Stimulated activated CD8-positive, alpha-beta memory T cell treated with anti-CD3 and anti-CD28 coated beads, Interleukin-15, amount 100 ng/mL, for 24 hours (primary cell): ENCODE results near the gene TNFRSF4.
"Not testable (repeated sequence)": the region's sequence is repeated elsewhere in the genome, so short reads cannot be mapped to it uniquely, and the experiment has no call there.

Source experiments
- DNase-seq: peaks from one replicate; pipeline ENCODE4 v3.0.0-alpha.2; 2020; ENCODE audit warnings: low read depth

Gene TNFRSF4

DNA sequence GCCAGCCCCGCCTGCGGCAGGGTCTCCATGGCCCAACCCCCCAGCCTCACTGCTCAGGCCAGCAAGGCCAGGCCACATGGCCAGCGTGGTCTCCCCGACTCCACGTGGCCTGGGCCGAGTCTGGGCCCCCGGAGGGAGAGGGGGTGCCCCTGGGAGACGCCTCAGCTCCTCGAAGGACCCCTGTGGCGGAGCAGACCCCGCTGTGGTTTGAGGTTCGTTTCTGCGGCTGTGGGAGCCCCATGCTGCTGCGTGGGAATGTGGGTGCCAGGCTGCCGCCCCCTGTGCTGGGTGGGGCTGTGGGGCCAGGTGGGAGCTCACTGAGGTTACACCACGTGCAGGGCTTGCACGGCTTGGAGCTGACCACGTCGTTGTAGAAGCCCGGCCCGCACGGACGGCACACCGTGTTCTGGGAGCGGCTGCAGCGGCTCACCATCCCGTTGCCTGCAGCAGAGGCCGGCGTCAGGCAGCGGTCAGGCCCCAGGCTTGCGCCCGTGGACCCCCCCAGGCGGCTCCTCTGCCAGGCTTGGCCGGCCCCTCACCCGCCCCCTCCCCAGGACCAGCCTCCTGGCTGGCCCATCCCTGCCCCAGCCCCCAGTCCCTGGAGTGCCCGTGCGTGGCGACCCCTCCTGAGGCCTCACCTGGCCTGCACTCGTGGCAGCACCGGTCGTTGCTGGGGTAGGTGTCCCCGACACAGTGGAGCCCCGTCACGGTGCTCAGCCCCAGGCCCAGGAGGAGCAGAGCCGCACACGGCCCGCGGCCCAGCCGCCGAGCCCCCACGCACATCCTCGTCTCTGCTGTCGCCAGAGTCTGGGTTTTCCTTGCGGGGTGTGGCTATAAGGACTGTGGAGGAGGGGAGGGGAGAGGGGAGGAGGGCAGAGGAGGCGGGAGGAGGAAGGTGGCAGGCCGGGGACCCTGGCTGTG lies at the start of gene TNFRSF4:
Gene TNFRSF4 (minus strand): TSS at position 809 of the 921 bp plus-strand sequence. CDS start 26 bp downstream, at position 783.
- no peak for DNase-seq

DNA sequence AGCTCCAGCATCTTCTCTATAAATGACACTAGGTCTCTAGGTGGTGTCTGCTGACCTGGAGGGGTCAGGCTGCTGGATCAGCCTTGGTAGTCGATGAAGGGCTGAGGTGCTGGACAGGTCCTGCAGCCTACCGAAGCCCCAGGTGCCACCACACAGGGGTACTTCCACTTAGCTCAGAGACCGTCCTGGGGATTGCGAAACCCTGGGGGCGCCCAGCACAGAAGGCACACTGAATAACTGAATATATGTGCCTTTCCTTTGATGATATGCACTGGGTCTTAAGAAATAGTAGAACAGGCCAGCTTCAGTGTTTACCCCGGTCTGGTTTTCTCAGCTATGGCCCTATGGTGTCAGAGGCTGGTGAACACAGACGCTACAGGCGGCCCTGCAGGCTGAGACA lies 48.8 kb upstream of the TNFRSF4 start:
- no peak for DNase-seq

DNA sequence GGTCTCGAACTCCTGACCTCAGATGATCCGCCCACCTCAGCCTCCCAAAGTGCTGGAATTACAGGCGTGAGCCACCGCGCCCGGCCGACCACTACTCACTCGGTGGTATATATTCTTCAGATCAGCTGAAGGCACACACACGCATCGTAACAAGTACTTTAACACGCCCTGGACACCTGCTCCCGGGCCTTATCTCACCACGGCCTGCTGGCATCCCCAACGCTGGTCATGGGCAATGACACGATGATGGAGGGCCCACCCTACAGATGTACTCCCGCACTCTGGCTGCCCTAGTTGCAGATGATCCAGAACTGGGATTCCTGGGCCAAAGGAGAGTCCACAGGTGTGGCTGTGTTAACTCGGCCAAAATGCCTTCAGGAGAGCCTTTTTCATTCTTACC lies 48.1 kb upstream of the TNFRSF4 start:
- no peak for DNase-seq

DNA sequence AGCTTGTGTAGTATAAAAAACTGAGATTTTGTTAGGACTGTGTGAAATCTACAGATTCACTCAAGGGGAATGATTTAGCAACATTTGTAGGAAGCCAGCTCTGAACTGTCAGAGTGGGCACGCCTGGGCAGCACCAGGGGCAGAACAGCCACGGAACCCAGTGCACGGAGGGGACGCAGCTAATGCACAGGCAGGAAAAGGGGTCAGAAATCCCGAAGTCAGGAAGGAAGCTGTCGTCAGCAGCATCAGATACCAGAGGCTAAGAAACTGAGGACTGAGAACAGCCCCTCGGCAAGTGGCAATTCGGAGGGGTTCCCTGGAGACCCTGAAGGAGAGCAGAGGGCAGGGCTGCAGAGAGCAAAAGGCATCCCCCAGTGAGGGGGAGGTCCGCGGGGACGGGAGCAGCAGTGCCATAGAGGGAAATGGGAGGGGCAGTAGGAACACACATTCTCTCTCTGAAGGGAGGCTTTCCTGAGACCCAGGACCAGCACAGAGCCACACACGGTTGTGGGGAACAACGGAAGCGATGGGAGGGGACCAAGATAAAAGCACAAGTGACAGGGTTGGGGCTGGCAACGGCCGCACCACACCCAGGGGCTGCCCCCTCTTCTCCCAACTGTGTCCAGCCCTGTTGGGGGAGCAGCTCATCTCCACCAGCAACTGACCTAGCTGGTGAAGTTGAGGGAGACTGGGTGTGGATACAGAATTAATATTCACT lies 47.0 kb upstream of the TNFRSF4 start:
- no peak for DNase-seq

DNA sequence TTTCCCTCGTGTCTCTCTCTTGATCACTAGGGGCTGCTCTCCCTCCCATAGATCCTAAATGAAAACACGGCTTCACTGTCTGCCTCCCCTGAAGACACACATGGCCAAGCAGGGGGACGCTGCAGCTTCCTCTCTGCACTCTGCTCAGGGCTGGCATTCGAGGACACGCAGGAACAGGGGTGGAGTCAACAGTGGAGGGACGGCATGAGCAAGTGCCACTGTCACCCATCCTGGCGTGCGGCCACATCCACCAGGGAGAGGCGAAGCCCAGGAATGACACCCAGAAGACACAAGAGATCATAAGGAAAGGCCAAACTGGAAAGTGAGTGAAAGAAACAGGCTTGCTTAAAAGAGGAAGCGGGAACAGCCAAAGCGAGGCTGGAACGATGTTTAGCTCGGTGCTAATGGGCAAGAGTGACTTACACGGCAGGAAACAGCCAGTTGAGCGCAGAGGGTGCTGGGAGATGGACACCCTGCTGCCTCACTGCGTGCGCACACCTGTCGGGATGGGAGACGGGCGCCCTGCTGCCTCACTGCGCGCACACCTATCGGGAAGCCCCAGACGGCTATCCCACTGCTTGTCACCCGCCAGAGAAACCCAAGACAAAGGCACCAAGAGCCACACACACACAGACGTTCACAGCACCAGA lies 46.1 kb upstream of the TNFRSF4 start:
- no peak for DNase-seq

DNA sequence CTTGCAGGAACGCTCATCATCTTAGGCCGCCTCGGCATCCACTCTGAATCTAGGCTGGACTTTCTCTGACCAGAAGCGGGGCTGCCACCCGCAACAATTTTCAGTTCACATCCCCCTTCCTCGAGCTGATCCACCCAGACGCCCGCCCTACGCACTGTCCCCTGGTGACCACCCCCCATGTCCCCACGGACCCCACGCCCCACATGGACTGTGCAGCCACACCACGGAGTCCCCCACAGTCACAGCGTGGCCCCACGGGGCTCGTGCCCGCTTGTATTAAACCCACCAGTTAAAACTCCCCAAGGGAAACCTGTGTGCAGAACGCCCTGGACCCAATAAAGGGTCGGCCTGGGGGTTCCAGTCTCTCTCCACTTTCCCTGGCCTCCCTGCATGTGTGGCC lies 45.6 kb upstream of the TNFRSF4 start:
- DNase-seq = no peak

DNA sequence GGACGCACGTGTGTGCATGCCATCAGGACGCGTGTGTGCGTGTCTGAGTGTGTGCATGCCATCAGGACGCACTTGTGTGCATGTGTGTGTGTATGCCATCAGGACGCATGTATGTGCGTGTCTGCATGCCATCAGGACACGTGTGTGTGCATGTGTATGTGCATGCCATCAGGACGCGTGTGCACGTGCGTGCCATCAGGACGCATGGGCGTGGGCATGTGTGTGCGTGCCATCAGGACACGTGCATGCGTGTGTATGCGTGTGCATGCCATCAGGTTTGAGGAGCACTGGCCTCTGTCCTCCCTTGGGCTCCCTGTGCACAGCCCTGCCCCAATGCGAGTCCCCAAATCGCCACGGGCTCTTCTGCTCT lies 45.2 kb upstream of the TNFRSF4 start:
- no peak for DNase-seq

DNA sequence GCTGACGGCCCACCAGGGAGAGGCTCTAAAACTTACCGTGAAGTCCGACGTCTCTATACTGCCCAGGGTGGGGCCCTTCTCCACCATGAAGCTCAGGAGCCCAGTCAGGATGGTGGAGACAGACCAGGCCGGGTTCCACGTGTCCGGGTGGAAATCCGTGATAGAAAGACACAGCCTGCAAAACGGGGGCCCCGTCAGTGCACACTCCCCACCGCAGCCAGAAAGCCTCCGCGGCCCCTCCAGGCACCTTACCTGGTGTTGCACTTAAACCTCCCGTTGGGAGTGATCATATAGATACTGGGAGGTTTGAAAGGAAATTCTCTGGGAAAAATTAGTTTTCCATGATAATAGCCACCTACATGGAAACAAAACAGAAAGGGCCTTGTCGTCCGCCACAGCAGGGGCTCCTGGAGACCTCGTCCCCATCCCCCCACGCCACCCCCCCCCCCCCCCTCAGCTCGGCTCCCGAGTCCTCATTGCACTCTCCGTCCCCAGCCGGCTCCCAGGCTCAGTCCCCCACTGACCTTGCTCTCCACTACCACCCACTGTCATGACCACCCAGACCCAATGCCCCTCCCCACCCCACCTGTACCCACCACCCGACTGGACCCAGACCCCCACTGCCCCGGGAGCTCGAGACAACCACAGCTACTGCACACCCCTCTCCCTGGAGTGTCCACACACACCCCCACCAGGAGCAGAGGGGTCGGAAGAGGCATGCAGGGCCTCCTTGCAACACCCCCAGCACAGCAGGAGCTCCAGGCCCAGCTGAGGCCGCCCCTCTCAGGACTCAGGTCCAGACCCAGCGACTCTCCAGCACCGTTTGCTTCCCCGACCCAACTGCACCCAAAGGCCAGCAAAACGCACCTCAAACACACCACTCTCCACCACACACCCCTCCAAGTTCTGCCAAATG lies 43.3 kb upstream of the TNFRSF4 start:
- DNase-seq = no peak

DNA sequence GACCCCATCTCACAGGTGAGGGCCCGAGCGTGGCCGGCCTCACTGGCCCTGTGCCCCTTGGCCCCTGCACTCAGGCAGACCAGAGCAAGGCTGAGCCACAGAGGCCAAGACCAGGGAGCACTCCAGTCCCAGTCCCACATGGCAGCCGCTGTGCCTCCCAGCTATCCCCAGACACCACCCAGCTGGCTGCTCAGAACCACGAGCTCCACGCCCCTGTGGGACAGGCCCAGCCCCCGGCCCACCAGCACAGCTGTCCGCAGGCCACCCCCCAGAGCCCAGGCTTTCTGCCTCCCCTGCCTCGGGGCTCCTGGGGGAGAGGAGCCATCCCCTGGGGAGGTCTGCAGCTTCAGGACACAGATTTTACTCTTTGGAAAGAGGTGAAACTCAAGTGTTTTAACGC lies 41.7 kb upstream of the TNFRSF4 start:
- no peak for DNase-seq

DNA sequence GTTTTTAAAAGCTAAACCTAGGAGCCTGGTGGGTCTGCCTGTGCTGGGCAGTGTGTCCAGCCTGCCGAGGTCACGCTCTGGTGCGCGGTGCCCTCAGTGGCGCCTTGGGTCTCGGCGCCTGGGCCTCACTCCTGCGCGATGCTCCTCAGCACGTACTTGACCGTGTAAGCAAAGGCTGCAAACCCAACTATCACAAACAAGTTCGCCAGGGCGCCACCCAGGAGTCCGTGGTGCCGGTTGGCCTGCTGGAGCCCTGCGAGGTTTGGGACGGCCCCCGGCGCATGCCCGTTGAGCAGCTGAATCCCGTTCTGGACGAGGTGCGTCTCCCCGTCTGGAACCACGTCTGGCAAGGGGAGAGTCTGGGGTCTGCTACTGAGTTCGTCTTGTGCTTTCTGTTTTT lies 41.1 kb upstream of the TNFRSF4 start:
- DNase-seq = no peak

DNA sequence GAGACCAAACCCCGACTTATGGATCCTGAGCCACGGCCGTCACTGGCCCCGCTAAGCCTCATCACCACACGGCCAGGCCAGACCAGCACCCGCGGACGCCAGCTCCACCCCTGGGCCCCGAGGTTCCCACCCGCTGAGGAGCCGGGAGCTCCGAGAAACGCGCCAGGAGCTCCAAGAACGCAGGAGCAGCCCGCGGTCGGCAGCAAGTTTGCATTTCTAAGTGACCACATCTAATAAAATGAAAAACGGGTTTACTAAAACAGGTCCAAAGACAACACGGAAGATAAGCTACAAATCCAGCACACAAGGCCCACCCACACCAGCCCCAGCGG lies 40.7 kb upstream of the TNFRSF4 start:
- DNase-seq = no peak

DNA sequence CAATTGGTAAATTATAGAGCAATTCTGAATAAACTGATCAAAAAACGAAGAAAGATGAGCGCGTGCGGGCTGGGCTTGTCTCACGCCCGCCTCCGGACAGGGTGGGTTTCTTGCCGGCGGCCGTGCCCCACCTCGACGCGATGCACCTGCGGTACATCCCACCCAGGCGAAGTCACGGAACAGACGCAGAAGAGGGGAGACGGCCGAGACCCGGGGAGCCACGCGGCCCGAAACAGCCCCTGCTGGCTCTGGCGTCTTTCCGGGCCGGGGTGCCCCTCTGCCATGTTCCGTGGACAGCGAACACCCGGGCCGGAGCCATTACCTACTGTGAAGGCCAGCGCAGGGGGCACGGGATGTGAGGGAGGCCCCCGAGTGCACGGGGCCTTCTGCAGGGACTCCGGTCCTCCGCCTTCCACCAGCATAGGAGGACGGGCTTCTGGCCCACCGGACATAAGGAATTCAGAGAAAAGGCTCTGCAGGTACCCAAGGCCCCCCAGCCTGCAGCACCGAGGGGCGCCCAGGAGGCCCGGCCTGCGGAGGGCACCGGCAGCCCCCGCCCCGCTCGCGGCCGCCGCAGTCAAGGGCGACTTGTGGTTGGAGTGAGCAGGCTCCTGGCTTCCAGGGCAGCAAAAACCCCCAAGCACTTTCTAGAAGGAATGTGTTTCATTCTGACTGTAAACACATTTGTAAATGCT lies 40.2 kb upstream of the TNFRSF4 start:
- no peak for DNase-seq

DNA sequence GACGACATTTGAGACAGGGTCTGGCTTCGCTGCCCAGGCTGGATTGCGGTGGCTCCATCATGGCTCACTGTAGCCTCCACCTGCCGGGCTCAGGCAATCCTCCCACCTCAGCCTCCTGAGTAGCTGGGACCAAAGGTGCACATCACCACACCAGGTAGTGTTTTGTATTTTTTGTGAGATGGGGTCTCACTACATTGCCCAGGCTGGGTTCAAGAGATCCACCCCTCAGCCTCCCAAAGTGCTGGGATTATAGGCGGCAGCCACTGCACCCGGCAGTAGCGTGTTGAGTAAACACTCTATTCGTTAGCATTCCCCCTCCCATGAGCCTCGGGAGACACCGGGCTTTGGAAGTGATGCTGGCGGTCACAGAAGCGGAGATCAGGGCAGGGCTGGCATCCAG lies 39.4 kb upstream of the TNFRSF4 start:
- DNase-seq = no peak

DNA sequence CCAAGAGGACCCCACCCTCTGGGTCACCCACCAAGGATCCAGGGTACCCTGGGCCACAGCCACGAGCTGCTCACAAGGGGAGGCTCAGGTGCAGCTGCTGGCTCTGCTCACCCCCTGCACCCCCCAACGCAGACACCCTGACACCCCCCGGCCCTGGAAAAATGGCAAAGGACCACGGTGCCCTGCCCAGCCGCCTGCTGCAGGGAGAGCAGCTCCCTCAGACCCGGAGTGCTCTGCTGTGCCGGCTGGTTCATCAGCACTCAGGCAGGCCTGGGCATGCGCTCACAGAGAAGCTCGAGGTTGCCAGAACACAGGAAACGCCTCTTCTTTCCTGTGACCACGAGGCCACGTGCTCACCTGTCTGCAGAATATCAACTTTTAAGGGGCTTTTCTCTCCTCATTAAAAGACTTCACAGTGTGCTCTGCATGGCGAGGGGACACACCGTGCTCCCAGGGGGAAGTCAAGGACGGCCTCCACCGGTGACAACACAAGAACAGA lies 36.9 kb upstream of the TNFRSF4 start:
- no peak for DNase-seq

DNA sequence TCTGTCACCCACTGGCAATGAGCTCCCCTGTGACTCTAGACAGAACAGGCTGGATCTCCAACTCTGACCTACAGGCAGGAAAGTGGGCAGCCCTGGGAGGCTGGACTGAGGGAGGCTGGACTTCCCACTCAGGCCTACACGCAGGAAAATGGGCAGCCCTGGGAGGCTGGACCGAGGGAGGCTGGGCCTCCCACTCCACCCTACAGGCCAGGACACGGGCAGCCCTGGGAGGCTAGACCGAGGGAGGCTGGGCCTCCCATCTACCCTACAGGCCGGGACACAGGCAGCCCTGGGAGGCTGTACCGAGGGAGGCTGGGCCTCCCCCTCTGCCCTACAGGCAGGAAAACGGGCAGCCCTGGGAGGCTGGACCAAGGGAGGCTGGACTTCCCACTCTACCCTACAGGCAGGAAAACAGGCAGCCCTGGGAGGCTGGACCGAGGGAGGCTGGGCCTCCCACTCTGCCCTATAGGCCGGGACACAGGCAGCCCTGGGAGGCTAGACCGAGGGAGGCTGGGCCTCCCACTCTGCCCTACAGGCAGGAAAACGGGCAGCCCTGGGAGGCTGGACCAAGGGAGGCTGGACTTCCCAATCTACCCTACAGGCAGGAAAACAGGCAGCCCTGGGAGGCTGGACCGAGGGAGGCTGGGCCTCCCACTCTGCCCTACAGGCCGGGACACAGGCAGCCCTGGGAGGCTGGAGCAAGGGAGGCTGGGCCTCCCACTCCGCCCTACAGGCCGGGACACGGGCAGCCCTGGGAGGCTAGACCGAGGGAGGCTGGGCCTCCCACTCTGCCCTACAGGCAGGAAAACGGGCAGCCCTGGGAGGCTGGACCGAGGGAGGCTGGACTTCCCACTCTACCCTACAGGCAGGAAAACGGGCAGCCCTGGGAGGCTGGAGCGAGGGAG lies 34.3 kb upstream of the TNFRSF4 start:
- not testable (repeated sequence) for DNase-seq

DNA sequence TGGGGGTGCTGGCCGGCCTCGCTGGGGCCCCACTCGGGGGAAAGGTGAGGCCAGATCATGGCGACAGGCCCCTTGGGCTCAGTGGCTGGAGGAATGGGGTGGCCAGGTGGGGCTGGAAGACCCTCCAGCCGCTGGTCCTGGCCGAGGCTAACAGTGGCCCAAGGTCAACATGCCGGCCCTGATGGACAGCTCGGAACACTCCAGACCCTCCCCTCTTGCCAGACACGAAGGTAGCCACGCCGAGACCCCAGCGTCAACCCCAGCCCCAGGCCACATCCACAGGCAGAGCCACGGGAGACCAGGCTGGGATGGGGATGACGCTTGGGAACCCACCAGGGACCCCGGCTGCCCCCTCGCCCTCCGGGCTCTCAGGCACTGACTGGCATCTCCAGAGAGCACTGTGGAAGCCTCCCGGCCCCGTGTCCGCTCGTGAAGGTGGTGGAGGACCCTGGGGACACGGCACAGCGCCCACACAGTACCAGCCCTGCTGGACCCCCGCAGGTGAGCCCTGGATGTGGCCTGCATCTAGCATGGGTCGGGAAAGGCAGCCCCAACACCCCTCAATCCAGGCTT lies 33.5 kb upstream of the TNFRSF4 start:
- DNase-seq = no peak

DNA sequence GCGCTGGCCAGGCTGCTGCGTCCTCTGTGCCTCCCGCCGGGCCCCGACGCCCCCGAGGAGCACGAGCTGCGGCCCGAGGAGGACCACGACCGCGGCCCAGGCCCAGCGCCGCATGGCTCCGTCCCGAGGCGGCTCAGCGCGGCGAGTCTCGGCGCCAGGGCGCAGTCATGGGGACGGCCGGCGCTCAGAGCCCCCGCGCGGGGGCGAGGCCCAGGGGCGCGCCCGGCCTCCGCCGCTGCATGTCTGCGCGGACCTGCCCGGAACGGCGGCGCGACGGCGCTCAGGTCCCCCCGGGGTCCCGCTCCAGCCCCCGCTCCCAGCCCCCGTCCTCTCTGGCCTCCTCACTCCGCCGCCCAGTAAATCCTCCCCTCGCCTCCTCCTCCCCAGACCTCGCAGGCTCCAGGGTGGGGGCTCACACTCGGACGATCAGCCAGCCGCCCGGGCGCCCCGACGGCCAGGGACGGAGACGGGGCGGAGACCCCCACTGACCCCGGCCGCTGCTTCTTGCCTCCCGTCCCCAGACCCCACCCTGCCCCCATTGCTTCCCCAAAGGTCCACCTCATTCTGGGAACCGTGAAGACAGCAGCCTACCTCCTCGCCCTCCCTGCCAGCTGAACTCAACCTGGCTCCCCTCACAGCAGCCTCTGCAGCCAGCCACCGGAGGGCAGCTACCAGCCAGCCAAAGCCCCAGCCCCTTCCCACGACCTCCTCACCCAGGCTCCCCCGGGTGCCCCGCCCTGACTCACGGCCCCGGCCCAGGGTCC lies 32.8 kb upstream of the TNFRSF4 start, which contains the start of gene C1QTNF12:
Gene C1QTNF12 (minus strand): TSS at position 146 of the 764 bp plus-strand sequence. CDS start 32 bp downstream, at position 114.
- DNase-seq = no peak

DNA sequence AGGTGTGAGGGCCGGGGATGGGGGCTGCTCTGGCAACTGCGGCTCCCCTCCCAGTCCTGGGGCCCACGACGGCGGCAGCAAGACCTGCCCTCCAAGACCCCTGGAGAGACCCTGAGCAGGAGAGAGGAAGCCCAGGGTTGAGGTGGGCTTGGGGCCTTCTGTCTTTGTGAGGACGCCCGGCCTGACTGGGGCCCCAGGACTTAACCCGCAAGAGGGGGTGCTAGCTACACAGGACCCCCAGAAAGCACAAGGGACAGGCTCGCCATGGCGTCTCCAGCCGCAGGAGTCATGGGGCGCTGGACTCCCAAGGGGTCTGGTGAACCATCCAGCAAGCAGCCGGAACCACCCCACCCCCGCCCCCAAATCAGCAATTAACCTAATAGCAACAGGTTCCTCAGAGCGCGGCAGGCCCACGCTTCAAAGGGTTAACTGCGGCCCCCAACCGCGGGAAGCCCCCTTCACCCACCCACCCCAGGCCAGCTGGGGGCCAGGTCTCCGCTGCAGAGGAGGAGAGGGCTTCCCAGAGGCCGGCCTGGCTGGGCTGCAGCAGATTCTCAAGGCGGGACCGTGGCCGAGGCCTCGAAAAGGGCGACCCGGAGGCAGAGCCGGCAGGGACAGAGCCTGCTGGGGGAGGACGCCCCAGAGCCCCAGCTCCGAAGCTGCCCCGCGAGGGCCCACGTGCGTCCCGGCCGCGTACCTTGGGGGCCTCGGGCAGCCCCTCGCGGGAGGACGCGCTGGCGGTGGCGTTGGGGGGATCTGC lies 32.0 kb upstream of the TNFRSF4 start:
- DNase-seq = no peak
